Measurements from ENCODE around the gene PSMB4.
"Not testable (repeated sequence)": the region's sequence is repeated elsewhere in the genome, so short reads cannot be mapped to it uniquely, and the experiment has no call there.

PSMB4 gene

DNA sequence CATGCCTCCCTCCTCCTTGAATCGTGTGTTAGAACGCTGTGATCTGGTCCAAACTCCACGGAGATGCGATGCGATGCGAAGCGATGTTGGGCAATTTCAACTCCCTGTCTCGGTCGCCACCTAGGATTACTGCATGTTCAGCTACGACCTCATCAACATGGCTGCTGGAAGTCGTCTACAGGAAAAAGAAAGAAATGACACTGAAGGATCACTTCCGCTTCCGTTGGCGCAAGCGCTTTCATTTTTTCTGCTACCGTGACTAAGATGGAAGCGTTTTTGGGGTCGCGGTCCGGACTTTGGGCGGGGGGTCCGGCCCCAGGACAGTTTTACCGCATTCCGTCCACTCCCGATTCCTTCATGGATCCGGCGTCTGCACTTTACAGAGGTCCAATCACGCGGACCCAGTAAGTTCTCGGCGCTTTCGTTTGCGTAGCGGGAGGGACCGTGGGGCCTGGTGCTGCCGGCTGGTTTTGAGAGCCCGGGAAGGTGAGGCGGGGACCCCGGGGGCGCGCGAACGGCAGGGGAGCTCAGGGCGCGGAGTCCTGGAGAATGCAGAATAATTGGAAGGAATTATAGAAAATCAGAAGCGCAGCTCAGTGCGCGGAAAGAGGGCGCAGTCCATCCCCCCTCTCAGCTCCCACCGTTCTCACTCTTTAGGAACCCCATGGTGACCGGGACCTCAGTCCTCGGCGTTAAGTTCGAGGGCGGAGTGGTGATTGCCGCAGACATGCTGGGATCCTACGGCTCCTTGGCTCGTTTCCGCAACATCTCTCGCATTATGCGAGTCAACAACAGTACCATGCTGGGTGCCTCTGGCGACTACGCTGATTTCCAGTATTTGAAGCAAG lies at the start of gene PSMB4:
Gene PSMB4 (plus strand): TSS at position 250 of the 848 bp plus-strand sequence. CDS start 15 bp downstream, at position 265.
- DNase-seq (ENCODE audit: low read depth): peak; percentile 78

DNA sequence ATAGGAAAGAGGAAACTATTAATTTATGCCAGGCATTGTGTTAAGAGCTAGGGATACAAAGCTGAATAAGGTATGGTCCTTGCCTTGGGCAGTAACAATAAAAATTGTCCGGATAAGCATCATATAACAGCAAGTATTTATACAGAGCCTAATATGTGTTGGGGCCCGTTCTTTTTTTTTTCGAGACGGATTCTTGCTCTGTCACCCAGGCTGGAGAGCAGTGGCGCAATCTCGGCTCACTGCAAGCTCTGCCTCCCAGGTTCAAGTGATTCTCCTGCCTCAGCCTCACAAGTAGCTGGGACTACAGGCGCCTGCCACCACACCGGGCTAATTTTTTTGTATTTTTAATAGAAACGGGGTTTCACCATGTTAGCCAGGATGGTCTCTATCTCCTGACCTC lies 49.0 kb upstream of the PSMB4 start:
- DNase-seq (ENCODE audit: low read depth): not testable (repeated sequence)

DNA sequence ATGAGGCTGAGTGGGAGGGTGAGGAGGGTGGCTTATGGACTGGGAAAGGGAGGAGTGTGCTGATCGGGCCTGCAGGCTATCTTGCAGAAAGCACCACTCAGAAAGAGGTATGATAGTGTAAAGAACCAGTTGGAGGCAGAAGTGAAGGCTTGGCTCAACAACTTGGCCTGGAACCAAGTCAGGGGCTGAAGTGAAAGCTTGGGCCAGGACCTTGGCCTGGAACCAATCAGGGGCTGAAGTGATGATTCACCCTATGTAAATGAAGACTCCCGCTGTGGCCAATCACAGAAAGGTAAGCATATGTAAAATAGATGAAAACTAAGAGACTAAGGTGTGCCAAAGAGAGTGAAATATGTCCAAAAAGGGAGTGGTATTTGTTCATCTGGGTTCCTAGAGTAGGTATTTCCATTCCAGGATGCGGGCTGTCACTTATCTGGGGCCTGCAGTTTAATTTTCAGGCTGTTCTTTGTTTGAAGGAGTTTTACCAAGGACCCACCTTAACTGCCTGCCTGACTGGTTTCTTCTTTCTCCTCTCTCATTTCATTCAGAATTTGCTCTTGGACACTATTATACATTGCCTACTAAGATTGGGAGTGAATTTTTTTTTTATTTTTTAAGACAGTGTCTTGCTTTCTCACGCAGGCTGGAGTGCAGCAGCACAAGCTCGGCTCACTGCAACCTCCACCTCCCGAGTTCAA lies 47.2 kb upstream of the PSMB4 start:
- no peak for DNase-seq (ENCODE audit: low read depth)

DNA sequence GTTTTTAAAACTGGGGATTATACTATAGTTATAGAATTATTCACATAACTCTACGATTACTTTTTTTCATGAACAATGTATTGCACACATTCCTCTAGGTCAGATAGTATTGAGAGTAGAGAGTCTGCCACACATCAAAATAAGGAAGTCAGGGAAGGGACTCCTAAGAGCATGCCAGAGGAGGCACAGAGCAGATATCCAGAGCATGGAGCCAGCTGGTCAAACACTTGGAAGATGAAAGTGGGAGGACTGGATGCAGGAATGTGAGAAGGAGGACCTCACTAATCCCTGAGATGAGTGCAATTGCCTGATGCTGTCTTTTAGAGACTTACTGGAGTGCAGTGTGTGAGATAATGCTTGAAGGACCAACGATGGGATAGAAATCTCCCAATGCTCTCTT lies 42.7 kb upstream of the PSMB4 start:
- DNase-seq (ENCODE audit: low read depth): no peak

DNA sequence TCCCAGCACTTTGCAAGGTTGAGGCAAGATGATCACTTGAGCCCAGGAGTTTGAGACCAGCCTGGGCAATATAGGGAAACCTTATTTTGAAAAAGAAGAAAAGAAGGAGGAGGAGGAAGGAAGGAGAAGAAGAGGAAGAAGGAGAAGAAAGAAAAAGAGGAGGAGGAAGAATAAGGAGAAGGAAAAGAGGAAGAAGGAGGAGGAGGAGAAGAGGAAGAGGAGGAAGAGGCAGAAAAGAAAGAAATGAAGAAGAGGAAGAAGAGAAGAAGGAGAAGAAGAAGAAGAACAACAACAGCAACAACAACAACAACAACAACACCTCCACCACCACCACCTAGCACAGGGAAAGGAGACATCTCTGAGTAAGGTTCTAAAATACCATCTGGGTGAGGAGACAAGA lies 37.5 kb upstream of the PSMB4 start:
- no peak for DNase-seq (ENCODE audit: low read depth)

DNA sequence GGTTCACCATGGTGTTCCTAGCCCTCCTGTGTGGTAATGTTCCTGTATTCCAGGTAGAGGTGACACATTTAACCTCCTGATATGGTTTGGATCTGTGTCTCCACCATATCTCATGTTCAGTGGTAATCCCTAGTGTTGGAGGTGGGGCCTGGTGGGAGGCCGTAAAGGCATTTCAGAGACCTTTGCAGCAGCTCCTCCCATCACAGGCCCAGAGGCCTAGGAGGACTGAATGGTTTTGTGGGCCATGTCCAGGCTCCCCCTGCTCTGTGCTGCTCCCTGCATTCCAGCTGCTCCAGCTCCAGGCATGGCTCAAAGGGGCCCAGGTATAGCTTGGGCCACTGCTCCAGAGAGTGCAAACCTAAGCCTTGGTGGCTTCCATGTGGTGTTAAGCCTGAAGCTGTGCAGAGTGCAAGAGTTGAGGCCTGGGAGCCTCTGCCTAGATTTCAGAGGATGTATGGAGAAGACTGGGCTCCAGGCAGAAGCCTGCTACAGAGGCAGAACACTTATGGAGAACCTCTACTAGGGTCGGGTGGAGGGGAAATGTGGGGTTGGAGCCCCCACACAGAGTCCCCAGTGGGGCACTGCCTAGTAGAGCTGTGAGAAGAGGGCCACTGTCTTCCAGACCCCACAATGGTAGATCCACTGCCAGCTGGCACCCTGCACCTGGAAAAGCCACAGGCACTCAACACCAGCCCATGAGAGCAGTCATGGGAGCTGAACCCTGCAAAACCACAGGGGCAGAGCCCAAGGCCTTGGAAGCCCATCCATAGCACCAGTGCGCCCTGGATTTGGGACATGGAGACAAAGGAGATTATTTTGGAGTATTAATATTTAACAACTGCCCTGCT lies 36.8 kb upstream of the PSMB4 start:
- DNase-seq (ENCODE audit: low read depth): no peak

DNA sequence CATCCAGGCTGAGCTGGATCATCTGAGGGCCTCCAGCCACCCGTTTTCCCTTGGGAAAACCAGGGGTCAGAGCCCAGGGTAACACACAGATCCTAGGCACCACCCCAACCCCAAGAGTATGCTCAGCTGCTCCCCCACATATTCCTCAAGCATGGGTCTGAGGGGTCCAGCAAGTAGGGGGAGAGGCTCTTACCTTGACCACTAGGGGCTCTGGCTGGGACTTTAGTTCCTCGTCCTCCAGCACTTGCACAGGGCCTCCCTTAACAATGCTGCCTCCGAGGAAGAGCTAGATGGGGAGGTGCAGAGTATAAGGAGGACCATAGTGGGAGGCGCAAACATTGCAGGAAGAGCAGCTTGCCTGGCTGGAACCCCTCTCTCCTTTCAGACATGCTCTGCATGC lies 34.4 kb upstream of the PSMB4 start:
- DNase-seq (ENCODE audit: low read depth): no peak

DNA sequence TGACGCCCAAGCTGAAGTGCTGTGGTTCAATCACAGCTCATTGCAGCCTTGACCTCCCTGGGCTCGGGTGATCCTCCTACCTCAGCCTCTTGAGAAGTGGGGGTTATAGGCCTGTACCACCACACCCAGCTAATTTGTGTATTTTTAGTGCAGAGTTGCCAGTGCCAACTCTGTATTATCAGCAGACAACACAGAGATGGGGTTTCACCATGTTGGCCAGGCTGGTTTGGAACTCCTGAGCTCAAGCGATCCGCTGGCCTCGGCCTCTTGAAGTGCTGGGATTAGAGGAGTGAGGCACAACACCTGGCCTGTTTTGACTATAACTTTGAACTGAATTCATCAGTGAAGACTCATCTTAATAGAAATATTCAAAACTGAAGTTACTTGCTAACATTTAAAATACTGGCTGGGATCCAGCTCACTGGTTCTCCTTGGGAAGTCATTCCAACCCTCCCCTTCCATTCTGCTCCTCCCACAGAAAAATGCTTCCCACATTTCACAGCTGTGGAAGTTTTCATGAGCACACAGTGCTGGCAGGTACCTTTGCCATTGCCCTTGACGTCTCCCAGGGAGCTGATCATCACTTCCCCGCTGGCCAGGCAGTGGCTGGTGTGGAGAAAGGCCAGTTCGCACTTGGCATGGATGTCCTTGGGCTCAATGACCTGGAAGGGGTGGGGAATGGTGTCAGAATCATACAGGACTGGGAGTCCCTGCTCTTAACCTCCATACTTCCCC lies 31.5 kb upstream of the PSMB4 start:
- DNase-seq (ENCODE audit: low read depth): no peak

DNA sequence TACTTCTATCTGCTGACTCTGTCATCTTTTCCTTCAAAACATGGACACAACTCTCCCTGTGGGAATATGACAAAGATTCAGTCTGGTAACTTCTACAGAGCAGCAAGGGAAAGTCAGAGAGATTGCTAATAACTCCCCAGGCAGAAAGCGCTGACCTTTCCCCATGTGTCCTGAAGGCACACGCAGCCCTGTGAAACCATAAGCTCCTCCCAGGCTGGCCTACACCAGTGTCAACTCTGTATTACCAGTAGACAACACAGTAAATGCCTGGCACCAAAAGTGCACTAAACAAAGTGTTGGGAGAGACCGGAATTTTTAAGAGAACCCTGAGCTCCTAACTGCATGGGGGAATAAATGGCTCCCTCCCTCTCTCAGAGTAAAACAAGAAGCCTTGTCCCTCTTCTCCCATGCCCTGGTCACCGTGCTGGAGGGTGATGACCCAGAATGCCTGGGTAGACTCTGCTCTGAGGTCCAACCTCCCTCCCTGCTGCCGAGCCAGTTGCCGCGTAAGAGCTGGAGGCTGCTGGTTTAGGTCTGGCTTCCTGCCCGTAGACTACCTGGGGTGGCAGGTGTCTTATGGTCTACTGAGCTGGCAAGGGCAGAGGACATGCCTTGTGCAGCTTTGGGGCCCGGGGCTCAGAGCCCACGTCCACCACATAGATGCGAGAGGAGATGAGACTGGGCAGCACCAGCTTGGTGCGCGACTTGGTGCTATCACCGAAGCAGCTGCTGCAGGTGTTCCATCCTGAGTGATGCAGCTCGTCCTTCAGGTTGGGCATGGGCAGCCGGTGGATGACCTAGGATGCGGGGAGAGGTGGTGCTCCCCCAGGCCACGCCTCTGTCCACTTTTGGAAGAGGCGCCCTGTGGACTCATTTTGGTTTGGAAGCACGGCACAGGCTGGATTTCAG lies 30.7 kb upstream of the PSMB4 start:
- DNase-seq (ENCODE audit: low read depth): no peak

DNA sequence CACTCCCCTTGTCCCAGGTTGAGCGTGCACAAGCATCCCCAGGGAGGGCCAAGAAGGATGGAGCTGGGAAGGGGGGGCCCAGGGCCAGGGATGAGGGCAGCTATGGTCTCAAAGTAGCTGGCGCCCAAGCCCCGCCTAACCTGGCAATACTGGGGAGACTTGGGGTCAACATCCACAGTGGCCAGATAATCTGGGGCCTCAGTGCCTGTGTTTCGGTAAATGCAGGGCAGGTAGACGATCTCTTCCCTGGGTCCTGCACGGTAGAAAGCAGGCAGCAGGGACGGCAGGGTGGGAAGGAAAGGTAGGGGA lies 30.1 kb upstream of the PSMB4 start:
- no peak for DNase-seq (ENCODE audit: low read depth)

DNA sequence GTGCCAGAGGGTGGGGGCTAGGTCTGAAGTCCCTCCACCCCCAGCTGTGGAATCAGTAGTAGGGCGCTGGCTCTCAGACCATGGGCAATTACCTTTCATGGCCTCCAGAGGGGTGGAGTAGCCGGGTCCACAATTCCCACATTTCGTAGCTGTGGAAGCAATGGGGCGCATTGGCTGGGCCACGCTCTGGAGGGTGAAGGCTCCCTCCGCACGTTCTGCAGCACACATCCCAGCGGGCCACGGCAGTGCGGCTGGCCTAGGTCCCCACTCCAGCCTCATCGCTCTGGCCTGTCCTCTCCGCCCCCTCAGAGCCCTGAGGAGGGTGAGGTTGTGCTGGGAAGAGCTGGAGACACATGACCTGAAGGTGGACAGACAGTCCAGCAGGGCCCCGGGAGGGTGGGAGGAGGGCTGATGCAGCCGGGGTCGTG lies 29.7 kb upstream of the PSMB4 start:
- DNase-seq (ENCODE audit: low read depth): no peak

DNA sequence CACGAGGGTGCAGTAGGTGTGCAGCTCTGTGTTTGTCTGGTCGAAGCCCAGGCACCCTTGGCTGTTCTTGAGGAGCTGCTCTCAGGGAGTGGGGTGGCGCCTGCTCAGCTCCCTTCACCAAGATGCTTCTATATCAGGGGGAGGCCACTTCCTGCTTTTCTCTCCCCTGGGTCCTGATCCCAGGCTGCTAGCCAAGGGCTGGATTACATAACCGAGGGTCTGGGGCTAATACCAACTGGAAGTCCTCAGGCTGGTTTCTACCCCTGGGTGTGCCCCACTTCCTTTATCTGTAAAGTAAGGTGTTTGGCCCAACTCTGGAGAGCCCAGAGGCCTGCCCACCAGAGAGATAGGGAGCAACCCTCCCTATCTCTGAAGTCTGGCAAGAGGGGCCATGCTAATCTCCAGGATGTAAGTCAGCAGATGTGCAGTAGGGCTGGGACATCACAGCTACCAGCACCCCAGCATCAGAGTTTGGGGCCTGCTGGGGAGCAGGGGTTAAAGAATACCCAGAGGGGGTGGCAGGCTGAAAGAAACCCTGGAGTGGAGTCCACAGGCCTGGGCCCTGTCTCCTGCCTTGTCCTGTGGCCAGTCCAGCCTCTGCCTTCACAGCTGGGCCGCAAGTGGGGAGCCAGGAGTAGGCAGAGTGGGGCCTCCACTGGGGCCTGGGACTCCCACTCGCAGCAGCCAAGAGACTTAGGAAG lies 29.0 kb upstream of the PSMB4 start:
- DNase-seq (ENCODE audit: low read depth): no peak

DNA sequence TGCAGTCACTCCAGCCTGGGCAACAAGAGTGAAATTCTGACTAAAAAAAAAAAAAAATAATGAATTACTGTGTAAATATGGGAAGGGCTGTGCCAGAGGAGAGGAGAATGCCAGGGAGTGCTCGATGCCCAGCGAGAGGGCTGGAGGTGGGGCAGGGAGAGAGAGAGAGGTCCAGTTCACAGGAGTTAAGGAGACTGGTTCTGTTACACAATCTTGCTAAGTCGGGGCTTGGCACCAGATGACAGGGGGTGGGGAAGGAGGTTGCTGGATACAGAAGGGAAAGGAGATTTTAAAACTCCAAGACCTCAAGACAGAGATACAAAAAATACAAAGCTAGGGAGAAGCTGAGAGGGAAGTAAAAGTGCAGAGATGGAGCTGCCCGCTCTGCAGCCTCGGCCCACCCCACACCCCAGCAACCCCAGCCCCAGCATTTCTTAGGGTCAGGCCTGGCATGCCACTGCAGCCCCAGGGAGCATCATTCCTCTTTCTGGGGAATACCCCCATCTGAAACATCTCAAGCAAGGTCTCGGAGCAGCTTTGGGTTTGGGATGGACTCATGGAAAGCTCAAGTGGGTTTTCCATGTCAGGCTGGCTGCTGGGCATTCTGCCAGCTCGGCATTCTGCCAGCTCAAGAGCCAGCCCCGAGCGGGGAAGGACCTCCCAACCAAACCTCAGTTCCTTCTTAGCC lies 27.9 kb upstream of the PSMB4 start:
- no peak for DNase-seq (ENCODE audit: low read depth)

DNA sequence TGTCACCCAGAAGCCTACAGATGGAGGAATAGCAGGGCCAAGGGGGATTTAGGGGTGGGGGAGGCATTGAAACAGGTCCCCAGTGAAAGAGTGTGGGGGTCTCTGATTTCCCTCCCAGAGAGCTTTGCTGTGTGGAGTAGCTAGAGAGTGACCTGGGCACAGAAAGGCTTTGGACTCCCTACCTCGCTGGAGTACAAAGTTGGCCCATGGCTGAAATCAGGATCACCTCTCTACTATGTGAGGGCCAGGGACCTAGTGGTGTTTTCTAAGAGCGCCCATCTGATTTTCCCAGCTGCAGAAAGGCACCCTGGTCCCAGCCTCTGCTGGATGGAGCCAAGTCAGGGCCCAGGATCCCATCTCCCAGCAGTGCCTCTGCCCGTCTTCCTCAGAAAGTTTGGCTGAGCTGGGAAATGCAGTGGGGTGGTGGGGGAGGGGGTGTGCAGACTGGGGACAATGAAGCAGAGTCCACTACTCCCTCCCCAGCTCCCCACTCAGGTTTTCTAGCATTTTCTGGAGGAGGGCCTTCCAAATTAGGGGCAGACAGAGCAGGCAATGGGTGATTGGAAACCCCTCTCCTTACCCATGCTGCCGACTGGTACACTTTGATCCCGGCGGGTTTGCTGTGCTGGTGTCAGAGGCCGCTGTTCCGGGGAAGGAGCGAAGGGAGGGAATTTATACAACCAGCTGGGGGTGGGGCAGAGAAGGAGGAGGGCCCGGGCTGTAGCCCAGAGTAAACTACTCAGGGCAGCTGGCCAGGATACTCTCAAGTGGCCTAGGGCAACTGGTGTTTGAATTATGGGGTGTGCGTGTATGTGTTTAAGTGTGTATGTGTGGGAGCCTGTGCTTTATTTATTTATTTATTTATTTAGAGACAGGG lies 27.1 kb upstream of the PSMB4 start, which contains the start of gene SELENBP1:
Gene SELENBP1 (minus strand): TSS at position 648 of the 877 bp plus-strand sequence. CDS start 64 bp downstream, at position 584.
- DNase-seq (ENCODE audit: low read depth): peak; percentile 46

DNA sequence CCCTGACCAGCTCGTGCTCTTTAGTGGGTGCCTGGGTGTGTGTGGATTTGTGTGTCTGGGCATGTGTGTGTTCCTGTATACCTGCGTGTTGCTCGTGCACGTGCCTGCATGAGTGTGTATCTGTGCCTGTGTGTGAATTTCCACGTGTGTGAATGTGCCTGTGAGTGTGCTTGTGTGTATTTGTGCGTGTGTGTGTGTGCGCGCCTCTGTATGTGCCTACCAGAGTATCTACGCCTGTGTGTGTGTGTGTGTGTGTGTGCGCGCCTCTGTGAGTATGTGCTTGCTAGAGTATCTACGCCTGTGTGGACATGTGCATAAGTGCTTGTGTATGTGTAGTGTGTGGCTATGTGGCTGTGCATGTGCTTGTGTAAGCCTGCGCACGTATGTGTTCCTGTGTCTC lies 26.2 kb upstream of the PSMB4 start:
- no peak for DNase-seq (ENCODE audit: low read depth)

DNA sequence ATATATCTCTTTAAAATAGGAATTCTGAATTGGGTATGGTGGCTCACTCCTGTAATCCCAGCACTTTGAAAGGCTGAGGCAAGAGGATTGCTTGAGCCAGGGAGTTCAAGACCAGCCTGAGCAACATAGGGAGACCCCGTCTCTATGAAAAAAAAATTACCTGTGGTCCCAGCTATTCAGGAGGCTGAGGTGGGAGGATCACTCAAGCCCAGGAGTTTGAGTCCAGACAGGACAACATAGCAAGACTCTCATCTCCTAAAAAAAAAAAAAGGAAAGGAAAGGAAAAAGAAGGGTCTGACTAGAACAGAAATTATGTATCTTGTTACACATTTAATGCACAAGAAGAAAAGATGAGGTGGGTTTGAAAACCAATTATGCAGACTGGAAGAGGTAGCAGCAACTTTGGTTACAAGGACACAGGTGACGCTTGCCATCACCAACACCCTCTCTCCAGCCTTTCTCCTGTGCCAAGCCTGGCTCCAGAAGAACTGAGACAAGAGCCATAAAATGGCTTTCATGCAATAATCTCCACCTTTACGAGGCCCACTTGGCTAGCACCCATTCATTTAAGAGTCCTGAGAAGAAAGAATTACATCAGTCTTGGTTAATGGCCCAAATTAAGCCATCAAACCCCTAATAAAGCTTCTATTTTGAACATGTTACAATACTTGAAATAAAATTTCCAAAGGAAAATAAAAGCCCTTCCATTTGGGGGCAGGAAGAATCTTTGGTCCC lies 22.1 kb upstream of the PSMB4 start:
- no peak for DNase-seq (ENCODE audit: low read depth)

DNA sequence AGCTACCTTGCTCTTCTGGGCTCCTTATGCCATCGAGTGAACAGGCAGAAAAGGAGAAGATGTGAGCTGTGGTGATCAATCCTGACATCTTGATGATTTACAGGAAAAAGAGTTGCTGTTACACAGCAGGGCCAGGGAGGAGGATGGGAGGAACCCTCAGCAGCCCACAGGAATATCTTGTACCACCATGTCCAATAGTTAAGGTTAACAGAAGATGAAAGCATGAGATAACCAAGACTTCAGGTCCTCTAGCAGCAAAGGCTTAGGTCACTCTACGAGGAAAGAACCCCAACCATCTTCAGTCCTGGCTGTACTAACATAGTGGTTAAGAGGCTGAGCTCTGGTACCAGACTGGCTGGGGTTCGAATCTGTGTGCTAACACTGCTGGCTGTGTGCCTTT lies 14.8 kb upstream of the PSMB4 start:
- no peak for DNase-seq (ENCODE audit: low read depth)

DNA sequence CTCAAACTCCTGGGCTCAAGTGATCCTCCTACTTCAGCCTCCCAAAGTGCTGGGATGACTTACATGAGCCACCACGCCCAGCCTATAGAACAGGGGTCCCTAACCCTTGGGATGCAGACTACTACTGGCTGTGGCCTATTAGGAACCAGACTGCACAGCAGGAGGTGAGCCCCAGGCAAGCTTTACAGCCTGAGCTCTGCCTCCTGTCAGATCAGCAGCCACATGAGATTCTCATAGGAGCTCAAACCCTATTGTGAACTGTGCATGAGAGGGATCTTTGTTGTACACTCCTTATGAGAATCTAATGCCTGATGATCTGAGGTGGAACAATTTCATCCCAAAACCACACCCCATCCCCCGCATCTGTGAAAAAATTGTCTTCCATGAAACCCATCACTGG lies 13.4 kb upstream of the PSMB4 start:
- no peak for DNase-seq (ENCODE audit: low read depth)

Data from GM04503 (cell line).